GM12874 (cell line): ENCODE results near the gene OLFM1.

Source experiments
- TF ChIP-seq, protein P1 (sequence below): IDR thresholded peaks from 2 replicates; pipeline ENCODE4 v1.5.1; 2011; ENCODE audit warnings: low read depth, mild to moderate bottlenecking, control low read depth, low read length, moderate library complexity; ENCODE audit not compliant: insufficient read depth

The OLFM1 gene

GRCh38 chr9:135106551-135107270 lies 19.2 kb downstream of the OLFM1 start:
- TF ChIP-seq, protein P1, sequence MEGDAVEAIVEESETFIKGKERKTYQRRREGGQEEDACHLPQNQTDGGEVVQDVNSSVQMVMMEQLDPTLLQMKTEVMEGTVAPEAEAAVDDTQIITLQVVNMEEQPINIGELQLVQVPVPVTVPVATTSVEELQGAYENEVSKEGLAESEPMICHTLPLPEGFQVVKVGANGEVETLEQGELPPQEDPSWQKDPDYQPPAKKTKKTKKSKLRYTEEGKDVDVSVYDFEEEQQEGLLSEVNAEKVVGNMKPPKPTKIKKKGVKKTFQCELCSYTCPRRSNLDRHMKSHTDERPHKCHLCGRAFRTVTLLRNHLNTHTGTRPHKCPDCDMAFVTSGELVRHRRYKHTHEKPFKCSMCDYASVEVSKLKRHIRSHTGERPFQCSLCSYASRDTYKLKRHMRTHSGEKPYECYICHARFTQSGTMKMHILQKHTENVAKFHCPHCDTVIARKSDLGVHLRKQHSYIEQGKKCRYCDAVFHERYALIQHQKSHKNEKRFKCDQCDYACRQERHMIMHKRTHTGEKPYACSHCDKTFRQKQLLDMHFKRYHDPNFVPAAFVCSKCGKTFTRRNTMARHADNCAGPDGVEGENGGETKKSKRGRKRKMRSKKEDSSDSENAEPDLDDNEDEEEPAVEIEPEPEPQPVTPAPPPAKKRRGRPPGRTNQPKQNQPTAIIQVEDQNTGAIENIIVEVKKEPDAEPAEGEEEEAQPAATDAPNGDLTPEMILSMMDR = no peak

- TF ChIP-seq, protein P1 = no peak
Observed at GRCh38 chr9:135107581-135108235, 20.2 kb downstream of the OLFM1 start.

GRCh38 chr9:135108831-135109510 lies 21.5 kb downstream of the OLFM1 start:
- TF ChIP-seq, protein P1 = no peak

DNA sequence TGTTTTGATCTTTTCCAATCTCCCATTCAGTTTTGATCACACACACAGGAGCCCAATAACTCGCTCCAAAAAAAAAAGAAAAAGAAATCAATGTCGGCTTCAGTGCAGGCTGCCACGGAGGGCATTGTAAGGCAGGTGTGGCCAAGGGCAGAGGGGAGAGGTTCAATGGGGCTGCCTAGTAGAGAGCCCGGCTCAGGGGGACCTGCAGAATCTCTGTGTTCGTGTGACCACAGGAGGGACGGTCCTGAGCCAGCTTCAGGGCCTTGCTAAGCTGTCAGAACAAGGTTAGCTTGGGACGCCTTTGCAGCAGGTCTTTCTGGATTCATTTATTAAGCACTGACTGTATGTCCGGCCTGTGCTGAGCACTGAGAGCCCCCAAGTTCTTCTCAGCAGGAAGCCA lies 22.2 kb downstream of the OLFM1 start:
- TF ChIP-seq, protein P1 = no peak

DNA sequence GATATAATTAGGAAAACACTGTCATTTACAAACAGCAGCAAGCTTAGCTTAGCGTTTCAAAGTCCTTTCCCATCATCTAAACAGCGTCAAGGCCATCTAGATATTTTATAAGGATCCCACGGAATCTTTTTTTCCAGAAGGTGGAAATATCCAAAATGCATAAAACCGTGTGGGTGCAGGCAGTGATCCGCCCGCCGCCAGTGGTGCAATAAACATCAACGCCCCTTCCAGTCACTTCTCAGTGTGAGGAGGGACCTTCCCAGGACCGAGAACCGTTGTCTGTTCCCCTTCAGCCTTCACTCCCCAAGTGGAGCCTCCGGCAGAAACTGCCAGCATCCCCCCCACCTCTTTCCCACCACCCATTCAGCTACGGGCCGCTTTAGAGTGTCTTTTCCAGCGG lies 22.9 kb downstream of the OLFM1 start:
- TF ChIP-seq, protein P1 = no peak

GRCh38 chr9:135116371-135116770 lies 28.9 kb downstream of the OLFM1 start:
- TF ChIP-seq, protein P1 = no peak

- TF ChIP-seq, protein P1 = no peak
Observed at GRCh38 chr9:135116881-135117280, 29.4 kb downstream of the OLFM1 start.
